Osteoblast (primary cell): Measurements from ENCODE around the gene TNS3. TPM values are rescaled to one million over a fixed set of nuclear protein-coding genes. Genes with fewer than 3 reads are reported as not detected.

Source experiments
- DNase-seq: peaks from one replicate; pipeline ENCODE4 v3.0.0; 2011; ENCODE audit warnings: low spot score, mixed read lengths; ENCODE audit not compliant: insufficient read length; ENCODE audit errors: missing footprints
- H2AFZ ChIP-seq: 2 replicates; pipeline ENCODE4 v1.6.0; 2011; ENCODE audit warnings: mild to moderate bottlenecking, low read length
- H3K27ac ChIP-seq: 2 replicates; pipeline ENCODE4 v1.5.1; 2011; ENCODE audit warnings: mild to moderate bottlenecking, low read depth, low read length, moderate library complexity
- H3K27me3 ChIP-seq: 2 replicates; pipeline ENCODE4 v1.6.0; 2012; ENCODE audit warnings: mild to moderate bottlenecking, control low read depth, inconsistent platforms, low read length, moderate library complexity; ENCODE audit not compliant: insufficient read depth
- H3K36me3 ChIP-seq: 2 replicates; pipeline ENCODE4 v1.5.1; 2011; ENCODE audit warnings: mild to moderate bottlenecking, low read length, control low read depth, moderate library complexity; ENCODE audit not compliant: insufficient read depth
- H3K4me1 ChIP-seq: 2 replicates; pipeline ENCODE4 v1.5.1; 2011; ENCODE audit warnings: mild to moderate bottlenecking, low read length, control low read depth, moderate library complexity; ENCODE audit not compliant: insufficient read depth
- H3K4me2 ChIP-seq: 2 replicates; pipeline ENCODE4 v1.6.0; 2011; ENCODE audit warnings: mild to moderate bottlenecking, low read length; ENCODE audit not compliant: insufficient read depth
- H3K4me3 ChIP-seq: fragments of 200-600 bp; sonication (generic); 3 replicates; pipeline ENCODE4 v1.5.1; 2012; ENCODE audit warnings: mild to moderate bottlenecking, low read length, inconsistent platforms; ENCODE audit not compliant: insufficient read depth
- H3K79me2 ChIP-seq: 2 replicates; pipeline ENCODE4 v1.6.0; 2012; ENCODE audit warnings: mild to moderate bottlenecking, low read length, control low read depth, inconsistent platforms; ENCODE audit not compliant: insufficient read depth
- H3K9me3 ChIP-seq: 2 replicates; pipeline ENCODE4 v1.5.1; 2011; ENCODE audit warnings: low read depth, low read length, control low read depth
- H4K20me1 ChIP-seq: 2 replicates; pipeline ENCODE4 v1.6.0; 2012; ENCODE audit warnings: mild to moderate bottlenecking, low read length, control low read depth; ENCODE audit not compliant: insufficient read depth
- CTCF ChIP-seq: IDR thresholded peaks from 2 replicates; pipeline ENCODE4 v1.5.1; 2011; ENCODE audit warnings: mild to moderate bottlenecking, low read depth, low read length, moderate library complexity; ENCODE audit errors: extremely low read depth
- total RNA-seq: library from RNA; depleted of rRNA; stranded (reverse); fragments of >200 nt; gene quantifications from 2 replicates; pipeline ENCODE4 v1.2.3, GENCODE V29; 2012

Gene TNS3
- total RNA-seq, 1 donor = 67.3 TPM

GRCh38 chr7:47271749-47272148 lies 310.2 kb downstream of the TNS3 start:
- Histone ChIP-seq H3K36me3 (peaks cover 17% of the 10 kb centered on the region), H3K27me3 (no peaks in the 10 kb centered on the region), H4K20me1 (no peaks in the 10 kb centered on the region), H2AFZ (no peak overlapping the region), H3K4me1 (peaks cover under 1% of the 10 kb centered on the region), H3K4me2 (no peak overlapping the region), H3K27ac (no peak overlapping the region), H3K9me3 (peaks cover 4% of the 10 kb centered on the region), H3K4me3 (no peak overlapping the region), H3K79me2 (no peaks in the 10 kb centered on the region)
- DNase-seq = no peak
- TF ChIP-seq CTCF = no peak

- Histone ChIP-seq H3K79me2 (no peaks in the 10 kb centered on the region), H3K4me3 (no peak overlapping the region), H3K4me1 (peaks cover 10% of the 10 kb centered on the region), H3K27ac (no peak overlapping the region), H3K4me2 (no peak overlapping the region), H3K9me3 (peaks cover 4% of the 10 kb centered on the region), H3K27me3 (no peaks in the 10 kb centered on the region), H2AFZ (no peak overlapping the region), H3K36me3 (no peaks in the 10 kb centered on the region), H4K20me1 (no peaks in the 10 kb centered on the region)
- no peak for TF ChIP-seq CTCF
- DNase-seq = no peak
Measured at GRCh38 chr7:47268851-47269836, 312.8 kb downstream of the TNS3 start.

- no peak overlapping the region for H3K27ac ChIP-seq
- H2AFZ ChIP-seq = no peak overlapping the region
- H3K27me3 ChIP-seq = no peaks in the 10 kb centered on the region
- H3K4me1 ChIP-seq = peaks cover 10% of the 10 kb centered on the region
- H3K4me3 ChIP-seq = no peak overlapping the region
- TF ChIP-seq CTCF = no peak
- H3K79me2 ChIP-seq = no peaks in the 10 kb centered on the region
- no peaks in the 10 kb centered on the region for H3K36me3 ChIP-seq
- peaks cover 4% of the 10 kb centered on the region for H3K9me3 ChIP-seq
- no peak for DNase-seq
- H4K20me1 ChIP-seq = no peaks in the 10 kb centered on the region
- H3K4me2 ChIP-seq = no peak overlapping the region
Measured at GRCh38 chr7:47267346-47267745, 314.6 kb downstream of the TNS3 start.

GRCh38 chr7:47266799-47267198 lies 315.1 kb downstream of the TNS3 start:
- no peak for TF ChIP-seq CTCF
- H4K20me1 ChIP-seq = no peaks in the 10 kb centered on the region
- H3K4me1 ChIP-seq = peaks cover 10% of the 10 kb centered on the region
- H3K79me2 ChIP-seq = no peaks in the 10 kb centered on the region
- H3K27ac ChIP-seq = no peak overlapping the region
- H3K4me2 ChIP-seq = peak overlapping the region; percentile 5
- H3K27me3 ChIP-seq = no peaks in the 10 kb centered on the region
- H3K4me3 ChIP-seq = no peak overlapping the region
- no peak for DNase-seq
- H2AFZ ChIP-seq = no peak overlapping the region
- no peaks in the 10 kb centered on the region for H3K36me3 ChIP-seq
- peaks cover 4% of the 10 kb centered on the region for H3K9me3 ChIP-seq
